ENCODE data around the gene SPACA5. TPM values are rescaled to one million over a fixed set of nuclear protein-coding genes. Genes with fewer than 3 reads are reported as not detected.

SPACA5 gene
- total and polyA plus RNA-seq, 2 donors (not counting 3 experiments of a cell fraction or from before 2014, with no cell fraction given): not detected

DNA sequence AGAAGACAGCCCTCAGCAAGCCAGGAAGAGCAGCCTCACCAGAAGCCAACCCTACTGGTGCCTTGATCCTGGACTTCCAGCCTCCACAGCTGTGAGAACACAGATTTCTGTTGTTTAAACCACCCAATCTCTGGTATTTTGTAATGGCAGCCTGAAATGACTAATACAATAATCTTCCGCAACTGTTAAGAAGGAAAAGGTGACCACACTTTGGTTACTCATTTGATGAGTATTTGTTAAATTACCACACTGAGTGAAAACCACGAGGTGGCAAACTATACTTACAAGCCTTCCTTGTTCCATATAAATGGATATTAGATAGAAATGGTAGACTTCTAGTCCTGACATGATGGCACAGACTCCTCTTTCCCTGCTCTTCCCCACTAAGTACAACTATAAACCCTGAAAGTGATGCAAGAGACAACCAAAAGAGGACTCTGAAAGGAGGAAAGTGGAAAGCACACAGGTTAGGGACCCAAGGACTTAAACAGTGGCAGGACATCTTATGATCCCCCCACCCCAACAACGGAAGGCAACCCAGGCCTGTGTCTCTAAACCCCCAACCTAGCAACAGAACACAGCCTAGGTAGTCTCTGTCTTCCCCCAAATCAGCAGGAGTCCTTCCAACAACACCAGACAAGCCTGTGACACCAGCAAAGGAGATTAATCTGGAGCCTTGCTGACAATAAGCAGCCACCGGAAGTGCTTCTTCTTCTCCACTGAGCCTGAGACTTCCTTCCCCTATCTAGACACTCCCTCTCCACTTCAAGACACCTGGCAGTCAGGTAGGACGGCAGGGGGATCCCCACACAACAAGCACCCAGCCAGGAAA, 15.3 kb upstream of the SPACA5 start:
- ChIA-PET CTCF (no interaction called here), POLR2A (no interaction called here)
- H4K20me1 ChIP-seq (replicated peaks; ENCODE audit: control insufficient read depth, extremely low read depth, insufficient read depth, low read length): no peaks in the 10 kb centered on the region
- no peak for DNase-seq (ENCODE audit: low read depth, low spot score)
- BruUV-seq (replicated peaks): no TSS peak
- no peak overlapping the region for H3K9ac ChIP-seq (replicated peaks; ENCODE audit: extremely low read depth, insufficient read depth, low read length)
- TF ChIP-seq, protein P1, sequence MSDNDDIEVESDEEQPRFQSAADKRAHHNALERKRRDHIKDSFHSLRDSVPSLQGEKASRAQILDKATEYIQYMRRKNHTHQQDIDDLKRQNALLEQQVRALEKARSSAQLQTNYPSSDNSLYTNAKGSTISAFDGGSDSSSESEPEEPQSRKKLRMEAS (IDR thresholded peaks at IDR 0.05; ENCODE audit: insufficient read depth, insufficient read length): no peak
- TF ChIP-seq POLR2AphosphoS5 (IDR thresholded peaks at IDR 0.05; ENCODE audit: insufficient read depth, low read depth, low read length) (no peak), POLR2A (IDR thresholded peaks at IDR 0.05; ENCODE audit: low read depth, low read length) (no peak), EZH2 (IDR thresholded peaks at IDR 0.05; ENCODE audit: borderline replicate concordance, low read depth, low read length, severe bottlenecking) (no peak), MYC (IDR thresholded peaks at IDR 0.05; ENCODE audit: low read depth, low read length) (no peak), GATA2 (IDR thresholded peaks at IDR 0.05; ENCODE audit: insufficient read depth, insufficient read length, low read depth, low read length) (no peak), FOS (IDR thresholded peaks at IDR 0.05; ENCODE audit: borderline replicate concordance, insufficient read depth, low read length) (no peak), JUN (IDR thresholded peaks at IDR 0.05; ENCODE audit: borderline replicate concordance, insufficient read depth, insufficient read length, low read depth) (no peak)
- TF ChIP-seq, protein P2, sequence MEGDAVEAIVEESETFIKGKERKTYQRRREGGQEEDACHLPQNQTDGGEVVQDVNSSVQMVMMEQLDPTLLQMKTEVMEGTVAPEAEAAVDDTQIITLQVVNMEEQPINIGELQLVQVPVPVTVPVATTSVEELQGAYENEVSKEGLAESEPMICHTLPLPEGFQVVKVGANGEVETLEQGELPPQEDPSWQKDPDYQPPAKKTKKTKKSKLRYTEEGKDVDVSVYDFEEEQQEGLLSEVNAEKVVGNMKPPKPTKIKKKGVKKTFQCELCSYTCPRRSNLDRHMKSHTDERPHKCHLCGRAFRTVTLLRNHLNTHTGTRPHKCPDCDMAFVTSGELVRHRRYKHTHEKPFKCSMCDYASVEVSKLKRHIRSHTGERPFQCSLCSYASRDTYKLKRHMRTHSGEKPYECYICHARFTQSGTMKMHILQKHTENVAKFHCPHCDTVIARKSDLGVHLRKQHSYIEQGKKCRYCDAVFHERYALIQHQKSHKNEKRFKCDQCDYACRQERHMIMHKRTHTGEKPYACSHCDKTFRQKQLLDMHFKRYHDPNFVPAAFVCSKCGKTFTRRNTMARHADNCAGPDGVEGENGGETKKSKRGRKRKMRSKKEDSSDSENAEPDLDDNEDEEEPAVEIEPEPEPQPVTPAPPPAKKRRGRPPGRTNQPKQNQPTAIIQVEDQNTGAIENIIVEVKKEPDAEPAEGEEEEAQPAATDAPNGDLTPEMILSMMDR (IDR thresholded peaks at IDR 0.05; ENCODE audit: extremely low read depth in 1 of 2, insufficient read depth in 1 of 2, low read depth in 1 of 2, low read length in 2 of 2): no peak
- H3K4me3 ChIP-seq (replicated peaks in 1 of 3; ENCODE audit: insufficient read depth in 1 of 3, low read depth in 1 of 3, low read length in 3 of 3): no peak overlapping the region
- H3K4me2 ChIP-seq (ENCODE audit: insufficient read depth, low read length): no peak overlapping the region
- intact Hi-C loops (cut with micrococcal nuclease) (no loop called here), dilution Hi-C loops (cut with MboI; ENCODE audit: extremely low pct_ligation_motif_present, low sequenced_read_pairs) (no loop called here)
- no peak overlapping the region for H3K27ac ChIP-seq (ENCODE audit: insufficient read depth, low read depth, low read length)
- H3K36me3 ChIP-seq (ENCODE audit: control insufficient read depth in 2 of 2, extremely low read depth in 1 of 2, insufficient read depth in 2 of 2, low read length in 2 of 2): peaks cover 0 to 2% of the 10 kb centered on the region in 2 experiments
- H3K4me1 ChIP-seq (ENCODE audit: control insufficient read depth, extremely low read depth, insufficient read depth, low read length): no peaks in the 10 kb centered on the region
- no peak overlapping the region for H2AFZ ChIP-seq (ENCODE audit: low read depth, low read length)
- H3K9me3 ChIP-seq (replicated peaks; ENCODE audit: control insufficient read depth, insufficient read depth, low read length): no peaks in the 10 kb centered on the region
- H3K27me3 ChIP-seq (ENCODE audit: control insufficient read depth in 2 of 2, insufficient read depth in 2 of 2, low read length in 2 of 2): no peaks in the 10 kb centered on the region
- H3K9me1 ChIP-seq (replicated peaks; ENCODE audit: control insufficient read depth, extremely low read depth, insufficient read depth, low read length): no peaks in the 10 kb centered on the region
- no peak for FAIRE-seq
- H3K79me2 ChIP-seq (ENCODE audit: control insufficient read depth, insufficient read depth, low read length): peaks cover 2% of the 10 kb centered on the region
